Astrocyte (in vitro differentiated cells and primary cell): ENCODE data around the gene C1D. TPM values are rescaled to one million over a fixed set of nuclear protein-coding genes. Genes with fewer than 3 reads are reported as not detected.
"Not testable (repeated sequence)": the region's sequence is repeated elsewhere in the genome, so short reads cannot be mapped to it uniquely, and the experiment has no call there.

Source experiments
- DNase-seq: peaks from one replicate; pipeline ENCODE4 v3.0.0-alpha.2; 2010; ENCODE audit warnings: low read depth
- FAIRE-seq: peaks from 2 replicates; lab custom pipeline; 2011; peaks lifted over from hg19 to GRCh38; lab: Jason Lieb, UNC
- H2AFZ ChIP-seq: 2 replicates; pipeline ENCODE4 v1.6.0; 2012; ENCODE audit warnings: low read depth, low read length, inconsistent platforms
- H3K27ac ChIP-seq: 2 replicates; pipeline ENCODE4 v1.5.1; 2011; ENCODE audit warnings: low read depth, low read length, inconsistent platforms
- H3K27me3 ChIP-seq: 2 replicates; pipeline ENCODE4 v1.6.0; 2011; ENCODE audit warnings: low read length, inconsistent platforms; ENCODE audit not compliant: insufficient read depth
- H3K36me3 ChIP-seq: 2 replicates; pipeline ENCODE4 v1.5.1; 2011; ENCODE audit warnings: low read length, inconsistent platforms; ENCODE audit not compliant: insufficient read depth
- H3K4me1 ChIP-seq: 2 replicates; pipeline ENCODE4 v1.5.1; 2011; ENCODE audit warnings: low read length, inconsistent platforms; ENCODE audit not compliant: insufficient read depth
- H3K4me2 ChIP-seq: 2 replicates; pipeline ENCODE4 v1.6.0; 2012; ENCODE audit warnings: low read length, inconsistent platforms
- H3K4me3 ChIP-seq: 2 replicates; pipeline ENCODE4 v1.5.1; 2011; ENCODE audit warnings: low read depth, mild to moderate bottlenecking, low read length, inconsistent platforms; ENCODE audit not compliant: insufficient read depth
- H3K79me2 ChIP-seq: 2 replicates; pipeline ENCODE4 v1.6.0; 2012; ENCODE audit warnings: mild to moderate bottlenecking, low read length, inconsistent platforms; ENCODE audit not compliant: insufficient read depth
- H3K9ac ChIP-seq: 2 replicates; pipeline ENCODE4 v1.6.0; 2012; ENCODE audit warnings: mild to moderate bottlenecking, low read length, inconsistent platforms
- H3K9me3 ChIP-seq: 2 replicates; pipeline ENCODE4 v1.5.1; 2012; ENCODE audit warnings: low read depth, mild to moderate bottlenecking, low read length, inconsistent platforms; ENCODE audit not compliant: insufficient read depth
- H4K20me1 ChIP-seq: 2 replicates; pipeline ENCODE4 v1.6.0; 2012; ENCODE audit warnings: low read length, inconsistent platforms; ENCODE audit not compliant: insufficient read depth
- H3K27ac Mint-ChIP-seq: one replicate; pipeline ENCODE4 v1.8.0; 2021; ENCODE audit warnings: mild to moderate bottlenecking, mixed read lengths; ENCODE audit not compliant: unreplicated experiment
- H3K27me3 Mint-ChIP-seq: one replicate; pipeline ENCODE4 v1.8.0; 2021; ENCODE audit warnings: low read depth, mixed read lengths; ENCODE audit not compliant: unreplicated experiment
- H3K36me3 Mint-ChIP-seq: one replicate; pipeline ENCODE4 v1.8.0; 2021; ENCODE audit warnings: low read depth, mixed read lengths; ENCODE audit not compliant: unreplicated experiment
- H3K4me1 Mint-ChIP-seq: one replicate; pipeline ENCODE4 v1.8.0; 2021; ENCODE audit warnings: low read depth, mixed read lengths; ENCODE audit not compliant: unreplicated experiment
- H3K4me3 Mint-ChIP-seq: one replicate; pipeline ENCODE4 v1.8.0; 2021; ENCODE audit warnings: mild to moderate bottlenecking, moderate library complexity, mixed read lengths; ENCODE audit not compliant: unreplicated experiment
- H3K9me3 Mint-ChIP-seq: one replicate; pipeline ENCODE4 v1.8.0; 2021; ENCODE audit warnings: mild to moderate bottlenecking, mixed read lengths; ENCODE audit not compliant: unreplicated experiment
- EZH2 ChIP-seq: IDR thresholded peaks from 2 replicates; pipeline ENCODE4 v1.6.1; 2012; ENCODE audit warnings: mild to moderate bottlenecking, low read length, inconsistent platforms; ENCODE audit not compliant: insufficient read depth
- total RNA-seq: library from RNA; stranded (reverse); gene quantifications from 2 replicates; pipeline ENCODE4 v1.2.1, GENCODE V29; 2021
- TF ChIP-seq, protein P1 (sequence below): IDR thresholded peaks from 2 replicates; pipeline ENCODE4 v1.5.1; 2011; ENCODE audit warnings: low read depth, mild to moderate bottlenecking, inconsistent platforms, low read length, moderate library complexity; ENCODE audit not compliant: insufficient read depth

The C1D gene
- total RNA-seq, 1 donor from 2014 or later: 21.8 TPM

DNA sequence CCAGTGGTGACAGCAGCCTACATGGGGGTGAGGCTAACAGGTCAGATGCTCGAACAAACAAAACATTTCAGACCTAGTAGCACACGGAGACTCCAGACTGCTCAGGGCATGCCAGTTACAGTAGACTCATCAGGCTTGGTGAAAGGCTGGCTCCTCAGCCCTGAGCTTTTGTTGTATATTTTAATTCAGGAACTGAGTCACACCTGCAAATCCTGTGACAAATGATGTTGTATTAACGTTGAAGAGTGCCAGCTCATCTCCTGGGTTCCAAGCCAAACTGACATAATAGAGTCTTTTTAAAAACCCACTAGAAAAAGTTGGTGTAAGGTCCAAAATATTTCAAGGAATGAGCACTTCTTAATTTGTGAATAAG is 65.3 kb downstream of the C1D start:
- no peak for TF ChIP-seq EZH2
- TF ChIP-seq, protein P1, sequence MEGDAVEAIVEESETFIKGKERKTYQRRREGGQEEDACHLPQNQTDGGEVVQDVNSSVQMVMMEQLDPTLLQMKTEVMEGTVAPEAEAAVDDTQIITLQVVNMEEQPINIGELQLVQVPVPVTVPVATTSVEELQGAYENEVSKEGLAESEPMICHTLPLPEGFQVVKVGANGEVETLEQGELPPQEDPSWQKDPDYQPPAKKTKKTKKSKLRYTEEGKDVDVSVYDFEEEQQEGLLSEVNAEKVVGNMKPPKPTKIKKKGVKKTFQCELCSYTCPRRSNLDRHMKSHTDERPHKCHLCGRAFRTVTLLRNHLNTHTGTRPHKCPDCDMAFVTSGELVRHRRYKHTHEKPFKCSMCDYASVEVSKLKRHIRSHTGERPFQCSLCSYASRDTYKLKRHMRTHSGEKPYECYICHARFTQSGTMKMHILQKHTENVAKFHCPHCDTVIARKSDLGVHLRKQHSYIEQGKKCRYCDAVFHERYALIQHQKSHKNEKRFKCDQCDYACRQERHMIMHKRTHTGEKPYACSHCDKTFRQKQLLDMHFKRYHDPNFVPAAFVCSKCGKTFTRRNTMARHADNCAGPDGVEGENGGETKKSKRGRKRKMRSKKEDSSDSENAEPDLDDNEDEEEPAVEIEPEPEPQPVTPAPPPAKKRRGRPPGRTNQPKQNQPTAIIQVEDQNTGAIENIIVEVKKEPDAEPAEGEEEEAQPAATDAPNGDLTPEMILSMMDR: no peak
- no peaks in the 10 kb centered on the region for H3K36me3 Mint-ChIP-seq
- DNase-seq (peak; percentile 68), FAIRE-seq (peak; percentile 67)
- peak overlapping the region; percentile 16 for H3K9ac ChIP-seq
- no peaks in the 10 kb centered on the region for H3K9me3 ChIP-seq
- H3K4me2 ChIP-seq: peak overlapping the region; percentile 79
- H3K4me1 Mint-ChIP-seq: no peaks in the 10 kb centered on the region
- peak overlapping the region; percentile 63 for H2AFZ ChIP-seq
- peaks cover 11% of the 10 kb centered on the region for H3K4me1 ChIP-seq
- H3K27ac ChIP-seq: peak overlapping the region; percentile 18
- no peaks in the 10 kb centered on the region for H3K36me3 ChIP-seq
- no peak overlapping the region for H3K4me3 Mint-ChIP-seq
- no peaks in the 10 kb centered on the region for H3K27me3 Mint-ChIP-seq
- H3K9me3 Mint-ChIP-seq: peaks cover 6% of the 10 kb centered on the region
- no peak overlapping the region for H3K27ac Mint-ChIP-seq
- peak overlapping the region; percentile 32 for H3K4me3 ChIP-seq
- H3K27me3 ChIP-seq: no peaks in the 10 kb centered on the region
- H3K79me2 ChIP-seq: no peaks in the 10 kb centered on the region
- no peaks in the 10 kb centered on the region for H4K20me1 ChIP-seq

DNA sequence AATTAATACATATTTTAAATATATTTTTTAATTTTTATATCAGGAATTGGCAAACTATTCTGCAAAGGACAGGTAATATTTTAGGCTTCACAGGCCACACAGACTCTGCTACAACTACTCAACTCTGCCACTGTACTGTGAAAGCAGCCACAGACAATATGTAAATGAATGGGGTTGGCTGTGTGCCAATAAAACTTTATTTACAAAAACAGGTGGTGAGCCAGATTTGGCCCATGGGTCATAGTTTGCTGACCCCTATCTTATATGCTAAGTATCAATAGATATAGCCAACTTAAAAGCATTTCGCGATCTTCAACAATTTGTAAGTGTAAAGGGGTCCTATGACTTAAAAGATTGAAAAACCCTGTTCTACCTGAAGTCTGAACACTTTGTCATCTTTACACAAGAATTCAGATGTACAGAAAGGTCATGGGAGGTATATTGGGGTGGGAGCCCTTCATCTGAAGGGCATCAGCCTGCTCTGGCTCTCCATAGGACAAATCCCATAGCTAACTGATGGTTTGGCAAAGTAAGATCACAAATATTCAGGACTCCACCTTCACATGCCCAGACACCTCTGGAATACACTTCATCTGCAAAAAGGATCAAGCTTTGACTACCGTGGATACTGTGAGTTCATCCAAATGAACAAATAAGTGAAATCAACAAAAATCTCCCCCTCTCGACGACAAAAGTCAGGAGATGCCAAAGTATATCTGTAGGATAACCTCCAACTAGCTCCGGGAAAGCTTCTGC is 65.9 kb downstream of the C1D start:
- peak overlapping the region; percentile 18 for H3K27ac ChIP-seq
- peak overlapping the region; percentile 63 for H2AFZ ChIP-seq
- H3K9me3 ChIP-seq: no peaks in the 10 kb centered on the region
- Mint-ChIP-seq H3K27ac (no peak overlapping the region), H3K4me1 (no peaks in the 10 kb centered on the region), H3K4me3 (no peak overlapping the region), H3K9me3 (peaks cover 4% of the 10 kb centered on the region), H3K36me3 (no peaks in the 10 kb centered on the region), H3K27me3 (no peaks in the 10 kb centered on the region)
- no peak for TF ChIP-seq EZH2
- TF ChIP-seq, protein P1: no peak
- peak overlapping the region; percentile 32 for H3K4me3 ChIP-seq
- H3K9ac ChIP-seq: peak overlapping the region; percentile 16
- H3K27me3 ChIP-seq: no peaks in the 10 kb centered on the region
- FAIRE-seq: peak; percentile 20
- no peaks in the 10 kb centered on the region for H3K79me2 ChIP-seq
- H4K20me1 ChIP-seq: no peaks in the 10 kb centered on the region
- no peak for DNase-seq
- H3K4me2 ChIP-seq: peak overlapping the region; percentile 79
- peaks cover 11% of the 10 kb centered on the region for H3K4me1 ChIP-seq
- no peaks in the 10 kb centered on the region for H3K36me3 ChIP-seq

DNA sequence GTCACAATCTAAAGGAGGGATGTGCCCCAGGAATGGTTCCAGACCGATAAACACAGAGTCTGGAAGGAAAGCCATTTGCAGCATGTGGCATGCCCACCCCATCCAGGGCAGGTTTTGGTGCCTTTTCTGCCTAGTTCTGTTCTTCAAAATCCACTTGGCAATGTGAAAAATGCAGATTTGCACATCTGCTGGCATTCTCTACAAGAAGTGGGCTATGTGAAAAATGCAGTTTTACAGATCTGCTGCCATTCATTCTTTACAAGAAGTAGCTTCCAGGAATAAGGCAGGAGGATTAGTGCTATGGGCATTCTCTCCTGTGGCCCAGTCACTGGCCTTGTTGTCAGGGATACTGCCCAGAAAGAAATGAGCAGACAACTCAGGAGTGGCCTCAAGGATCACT is 68.1 kb downstream of the C1D start:
- Mint-ChIP-seq H3K4me3 (no peak overlapping the region), H3K27me3 (no peaks in the 10 kb centered on the region), H3K36me3 (no peaks in the 10 kb centered on the region), H3K27ac (no peak overlapping the region), H3K9me3 (no peaks in the 10 kb centered on the region), H3K4me1 (no peaks in the 10 kb centered on the region)
- Histone ChIP-seq H3K4me2 (no peak overlapping the region), H3K36me3 (no peaks in the 10 kb centered on the region), H3K27me3 (no peaks in the 10 kb centered on the region), H3K4me3 (no peak overlapping the region), H3K4me1 (peaks cover 11% of the 10 kb centered on the region), H3K27ac (no peak overlapping the region), H3K79me2 (no peaks in the 10 kb centered on the region), H3K9ac (no peak overlapping the region), H4K20me1 (no peaks in the 10 kb centered on the region), H3K9me3 (no peaks in the 10 kb centered on the region), H2AFZ (no peak overlapping the region)
- DNase-seq (no peak), FAIRE-seq (no peak)
- TF ChIP-seq, protein P1: no peak
- TF ChIP-seq EZH2: no peak

DNA sequence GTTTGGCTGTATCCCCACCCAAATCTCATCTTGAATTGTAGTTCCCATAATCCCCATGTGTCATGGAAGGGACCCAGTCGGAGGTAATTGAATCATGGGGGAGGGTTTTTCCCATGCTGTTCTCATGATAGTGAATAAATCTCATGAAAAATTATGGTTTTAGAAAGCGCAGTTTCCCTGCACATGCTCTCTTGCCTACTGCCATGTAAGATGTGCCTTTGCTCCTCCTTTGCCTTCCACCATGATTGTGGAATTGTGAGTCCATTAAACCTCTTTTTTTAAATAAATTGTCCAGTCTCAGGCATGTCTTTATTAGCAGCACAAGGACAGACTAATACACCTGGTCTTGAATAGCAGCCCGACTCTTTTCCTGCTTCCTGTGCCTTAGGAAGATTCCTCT is 68.7 kb downstream of the C1D start:
- H3K4me2 ChIP-seq, H3K36me3 Mint-ChIP-seq, H3K27ac ChIP-seq, H4K20me1 ChIP-seq, H3K79me2 ChIP-seq, H3K4me3 Mint-ChIP-seq, H3K36me3 ChIP-seq, H3K27ac Mint-ChIP-seq, H3K4me3 ChIP-seq, H2AFZ ChIP-seq, FAIRE-seq, H3K27me3 ChIP-seq, H3K9me3 ChIP-seq, DNase-seq, H3K9ac ChIP-seq, H3K9me3 Mint-ChIP-seq, H3K4me1 Mint-ChIP-seq, H3K27me3 Mint-ChIP-seq: not testable (repeated sequence)
- peaks cover 11% of the 10 kb centered on the region for H3K4me1 ChIP-seq
